ENCODE data around the gene ADAMTS2.

Gene ADAMTS2

DNA sequence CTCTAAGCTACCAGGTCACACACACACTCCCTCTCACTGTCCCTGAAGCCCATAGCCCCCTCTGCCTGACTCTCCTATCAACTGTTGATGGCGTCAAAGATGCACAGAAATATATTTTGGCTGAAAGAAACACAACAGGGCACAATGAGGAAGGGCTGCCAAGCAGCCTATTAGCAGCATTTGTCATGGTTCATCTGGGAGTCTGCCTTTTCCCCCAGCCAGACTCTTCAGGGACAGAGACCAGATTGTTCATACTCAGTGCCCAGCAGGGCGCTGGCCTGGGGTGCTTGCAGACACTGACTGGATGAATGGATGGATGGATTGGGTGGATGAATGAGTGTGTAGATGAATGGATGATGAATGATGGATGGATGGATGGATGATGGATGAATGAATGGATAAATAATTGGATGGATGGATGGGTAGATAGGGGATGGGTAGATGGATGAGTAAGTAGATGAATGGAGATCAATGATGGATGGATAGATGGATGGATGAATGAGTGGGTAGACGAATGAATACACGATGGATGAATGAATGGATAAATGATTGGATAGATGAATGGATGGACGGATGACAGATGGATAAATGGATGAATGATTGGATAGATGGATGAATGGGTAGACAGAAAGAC is 90.5 kb downstream of the ADAMTS2 start:
- DNase-seq (ENCODE audit: low read depth in 3 of 3) = no peak

DNA sequence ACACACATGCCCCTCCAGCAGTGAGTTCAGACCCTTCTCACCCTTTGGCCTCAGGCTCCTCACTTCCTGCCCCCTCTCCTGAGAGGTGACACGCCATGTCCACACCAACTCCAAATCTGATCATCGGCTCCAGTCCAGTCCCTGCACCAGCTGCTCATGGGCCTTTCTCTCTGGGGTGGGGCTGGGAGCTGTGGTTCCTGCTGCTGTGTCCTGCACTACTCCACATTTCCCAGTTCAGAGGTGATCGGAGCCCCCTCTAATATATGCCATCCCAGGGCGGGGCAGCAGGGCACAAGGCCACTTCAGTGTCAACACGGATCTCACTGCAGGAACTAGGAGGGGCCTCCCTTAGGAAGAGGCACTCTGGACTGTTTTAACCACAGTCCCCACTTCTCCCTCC is 91.5 kb downstream of the ADAMTS2 start:
- DNase-seq (ENCODE audit: low read depth in 3 of 3) = no peak

DNA sequence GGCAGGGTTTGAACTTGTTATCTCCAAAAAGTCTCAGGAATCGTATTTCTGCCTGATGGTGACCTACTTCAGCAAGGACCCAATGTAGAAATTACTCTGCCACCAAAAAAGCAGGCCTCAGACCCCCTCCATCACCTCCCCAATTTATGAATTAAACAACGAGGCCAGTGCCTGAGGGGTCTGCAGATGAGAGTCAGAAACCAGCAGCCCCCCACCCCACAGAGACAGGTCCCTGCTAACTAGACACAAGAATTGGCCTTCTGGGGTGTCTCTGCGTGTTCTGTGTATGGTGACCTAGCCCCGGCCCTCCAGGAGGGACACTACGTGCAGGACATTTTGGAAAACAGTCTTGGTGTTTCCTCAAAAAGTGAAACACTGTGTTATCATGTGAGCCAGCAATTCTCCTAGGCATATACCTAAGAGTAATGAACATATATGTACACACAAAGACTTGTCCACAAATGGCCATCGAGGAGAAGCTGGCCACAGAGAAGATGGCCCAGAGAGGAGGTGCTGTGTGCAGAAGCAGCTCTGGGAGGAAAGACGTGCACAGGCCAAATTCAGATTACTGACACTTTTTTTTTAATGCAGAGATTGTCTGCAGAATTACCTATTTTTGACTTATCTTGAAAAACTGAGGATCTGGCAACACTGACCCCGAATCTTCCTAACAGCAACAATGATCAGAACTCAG is 93.8 kb downstream of the ADAMTS2 start:
- DNase-seq (ENCODE audit: low read depth in 3 of 3) = no peak

DNA sequence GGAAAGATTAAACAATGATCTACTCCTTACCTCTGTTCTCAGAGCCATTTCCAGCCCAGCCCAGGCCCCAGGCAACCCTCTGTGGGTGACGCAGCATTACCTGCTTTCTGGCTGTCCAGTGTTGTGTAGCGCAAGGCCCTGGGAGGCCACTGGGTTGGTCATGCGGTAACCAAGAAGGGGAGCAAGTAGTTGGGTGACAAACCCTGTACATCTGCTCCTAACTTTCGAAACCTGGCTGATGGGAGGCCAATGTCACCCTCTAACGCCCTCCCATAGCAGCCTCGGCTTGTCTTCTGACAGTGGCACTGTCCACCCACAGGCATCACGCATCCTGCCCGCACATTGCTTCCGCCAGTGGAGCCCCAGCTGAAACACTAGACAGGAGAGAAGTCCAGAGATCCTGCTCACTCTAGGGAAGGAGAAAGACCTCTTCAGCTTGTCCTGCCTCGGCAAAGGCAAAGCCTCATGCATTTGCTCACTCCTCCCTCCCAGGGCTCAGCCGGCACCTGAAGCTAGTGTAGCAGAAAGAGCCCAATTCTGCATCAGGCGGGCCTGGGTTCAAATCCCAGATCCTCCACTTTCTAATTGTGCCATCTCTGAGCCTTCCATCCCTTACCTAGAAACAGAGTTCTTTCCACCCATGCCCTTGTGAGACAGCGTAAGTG is 94.6 kb downstream of the ADAMTS2 start:
- DNase-seq (ENCODE audit: low read depth in 3 of 3) = no peak

DNA sequence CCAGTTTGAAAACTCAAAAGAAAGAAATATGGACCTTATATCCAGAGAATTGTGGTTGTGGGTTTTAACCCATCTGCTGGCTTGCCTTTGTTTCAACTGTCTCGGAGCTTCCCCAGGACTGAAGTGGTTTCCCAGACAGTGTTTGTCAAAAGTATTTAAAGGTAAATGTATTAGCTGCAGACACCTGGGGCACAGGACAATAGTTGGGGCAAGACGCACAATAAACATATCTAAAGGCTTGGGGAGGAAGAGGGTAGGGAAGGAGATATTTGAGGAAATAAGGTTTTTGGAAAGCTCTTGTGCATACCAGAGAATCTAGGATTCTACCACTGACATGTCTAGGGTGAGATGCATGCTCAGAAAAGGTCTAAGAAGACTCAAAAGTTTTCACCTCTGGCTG is 99.0 kb downstream of the ADAMTS2 start:
- no peak for DNase-seq (ENCODE audit: low read depth in 3 of 3)

DNA sequence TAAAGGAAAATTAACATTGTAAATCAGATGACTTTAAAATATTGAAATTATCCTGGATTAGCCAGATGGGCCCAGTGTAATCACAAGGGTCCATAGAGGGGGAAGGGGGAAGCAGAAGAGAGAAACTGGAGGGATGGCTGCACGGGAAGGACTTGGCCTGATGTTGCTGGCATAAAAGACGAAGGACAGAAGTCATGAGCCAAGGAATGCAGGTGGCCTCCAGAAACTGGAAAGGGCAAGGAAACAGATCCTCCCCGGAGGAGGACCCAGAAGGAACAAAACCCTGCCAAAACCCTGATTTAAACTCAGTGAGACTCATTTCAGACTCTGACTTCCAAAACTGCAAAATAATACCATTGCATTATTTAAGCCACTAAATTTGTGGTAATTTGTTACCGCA is 100.2 kb downstream of the ADAMTS2 start:
- no peak for DNase-seq (ENCODE audit: low read depth in 3 of 3)

DNA sequence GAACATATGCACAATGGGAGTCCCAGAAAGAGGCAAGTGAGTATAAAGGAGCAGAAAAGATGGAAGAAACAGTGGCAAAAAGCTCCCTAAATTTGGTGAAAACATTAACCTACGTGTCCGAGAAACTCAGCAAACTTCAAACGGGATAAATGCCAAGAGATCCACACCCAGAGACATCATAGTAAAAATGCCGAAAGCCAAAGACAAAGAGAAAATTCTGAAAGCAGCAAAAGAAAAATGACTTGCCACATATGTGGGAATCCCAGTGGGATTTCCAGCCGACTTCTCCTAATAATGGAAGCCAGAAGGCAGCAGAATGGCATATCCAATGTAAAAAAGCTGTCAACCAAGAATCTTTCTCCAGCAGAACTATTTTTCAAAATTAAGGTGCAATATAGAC is 101.2 kb downstream of the ADAMTS2 start:
- DNase-seq (ENCODE audit: low read depth in 3 of 3) = no peak

DNA sequence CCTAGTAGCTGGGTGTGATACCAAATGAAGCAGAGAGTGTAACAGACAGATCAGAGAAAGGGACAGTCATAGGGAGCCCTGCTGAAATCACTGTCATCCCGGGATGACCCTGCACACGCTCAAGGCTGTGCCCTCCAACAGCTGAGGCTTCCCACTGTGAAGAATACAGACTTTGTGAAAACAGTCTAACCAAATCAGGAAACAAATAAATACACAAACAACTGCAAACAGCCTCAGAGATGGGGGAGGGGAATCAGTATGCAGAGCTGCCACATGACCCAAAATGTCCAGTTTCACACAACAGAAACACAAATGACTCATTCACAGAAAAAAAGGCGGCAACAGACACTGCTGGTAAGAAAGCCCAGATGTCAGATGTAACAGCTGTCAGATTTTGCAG is 101.9 kb downstream of the ADAMTS2 start:
- DNase-seq (ENCODE audit: low read depth in 3 of 3) = no peak

DNA sequence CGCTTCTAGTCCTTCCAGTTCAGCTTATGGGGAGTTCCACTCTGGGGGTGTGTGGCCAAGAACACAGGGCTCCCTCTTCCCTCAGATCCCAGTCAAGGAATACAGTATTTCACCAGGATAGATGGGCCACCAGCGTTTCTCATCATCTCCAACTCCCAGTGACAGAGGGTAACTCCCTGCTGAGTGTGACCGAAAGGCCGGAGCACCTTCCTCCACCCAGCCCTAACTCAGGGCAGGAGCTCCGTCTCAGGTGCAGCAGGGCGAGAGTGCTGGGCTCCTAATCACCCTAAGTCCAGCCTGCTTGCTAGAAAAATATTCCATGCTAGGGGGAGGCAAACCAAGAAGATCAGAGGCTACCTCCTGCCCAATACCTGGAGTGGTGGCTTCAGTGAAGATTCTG is 102.6 kb downstream of the ADAMTS2 start:
- no peak for DNase-seq (ENCODE audit: low read depth in 3 of 3)

DNA sequence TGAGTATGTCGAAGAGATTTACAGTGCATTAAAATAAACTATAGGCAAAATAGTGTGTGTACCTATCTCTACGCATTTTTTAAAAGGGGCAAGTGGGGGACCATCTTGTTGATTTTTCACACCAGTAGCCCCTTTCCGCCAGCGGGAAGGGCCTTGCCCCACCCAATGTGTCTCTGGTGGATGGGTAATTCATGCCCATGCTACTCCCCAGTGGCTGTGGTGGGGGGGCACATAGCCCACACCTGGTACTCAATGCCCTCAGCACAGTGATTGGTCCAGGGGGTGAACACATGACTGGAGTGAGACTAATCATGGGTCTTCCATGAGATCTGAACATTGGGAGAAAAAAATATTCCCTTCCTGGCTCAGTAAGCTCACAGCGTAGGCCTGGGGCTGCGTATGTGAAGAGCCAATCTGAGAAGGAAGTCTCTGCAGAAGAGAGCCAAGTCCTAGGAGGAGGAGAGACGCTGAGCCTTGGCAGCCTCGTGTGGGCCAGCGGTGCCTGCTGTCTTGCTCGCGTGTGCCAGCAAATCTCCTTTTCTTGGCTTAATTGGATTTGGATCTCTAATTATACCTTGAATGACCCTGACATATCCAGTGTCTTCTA is 103.4 kb downstream of the ADAMTS2 start:
- DNase-seq (ENCODE audit: low read depth in 3 of 3) = no peak

DNA sequence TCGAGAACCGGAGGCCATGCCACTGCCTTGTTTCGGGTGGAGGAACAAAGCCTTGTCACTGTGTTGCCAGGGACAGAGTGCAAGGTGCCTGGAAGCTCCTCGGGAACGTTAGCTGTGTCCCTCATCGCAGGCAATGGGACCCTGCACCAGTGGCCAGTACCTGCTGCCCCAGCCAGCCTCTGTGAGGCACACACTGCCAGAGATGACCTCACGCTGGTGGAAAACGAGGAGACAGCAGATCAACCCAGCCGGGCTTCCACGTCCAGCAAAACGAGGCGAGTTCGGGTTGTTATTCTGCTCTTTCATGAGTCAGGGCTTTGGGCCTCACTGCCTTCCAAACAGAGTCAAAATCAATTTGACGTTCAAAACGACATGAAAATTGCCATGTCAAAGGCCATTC is 104.1 kb downstream of the ADAMTS2 start:
- no peak for DNase-seq (ENCODE audit: low read depth in 3 of 3)

DNA sequence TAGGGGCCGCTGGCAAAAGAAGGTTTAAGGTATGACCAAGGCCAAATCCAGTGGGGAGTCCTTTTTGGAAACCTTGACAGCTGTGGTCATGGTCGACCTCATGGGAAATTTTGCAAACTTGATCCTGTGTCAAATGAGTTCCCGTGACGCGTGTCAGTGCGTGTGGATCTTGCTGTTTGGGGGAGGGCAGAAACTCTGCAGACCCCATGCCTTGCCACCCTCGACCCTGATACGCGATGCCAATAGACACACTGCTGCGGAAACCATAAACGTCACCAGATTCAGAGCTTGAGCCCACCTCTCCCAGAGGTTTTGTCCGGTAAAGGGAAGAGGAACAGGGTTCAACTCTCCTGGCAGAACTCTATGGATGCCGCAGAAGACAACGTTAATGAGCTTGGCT is 104.7 kb downstream of the ADAMTS2 start:
- no peak for DNase-seq (ENCODE audit: low read depth in 3 of 3)

DNA sequence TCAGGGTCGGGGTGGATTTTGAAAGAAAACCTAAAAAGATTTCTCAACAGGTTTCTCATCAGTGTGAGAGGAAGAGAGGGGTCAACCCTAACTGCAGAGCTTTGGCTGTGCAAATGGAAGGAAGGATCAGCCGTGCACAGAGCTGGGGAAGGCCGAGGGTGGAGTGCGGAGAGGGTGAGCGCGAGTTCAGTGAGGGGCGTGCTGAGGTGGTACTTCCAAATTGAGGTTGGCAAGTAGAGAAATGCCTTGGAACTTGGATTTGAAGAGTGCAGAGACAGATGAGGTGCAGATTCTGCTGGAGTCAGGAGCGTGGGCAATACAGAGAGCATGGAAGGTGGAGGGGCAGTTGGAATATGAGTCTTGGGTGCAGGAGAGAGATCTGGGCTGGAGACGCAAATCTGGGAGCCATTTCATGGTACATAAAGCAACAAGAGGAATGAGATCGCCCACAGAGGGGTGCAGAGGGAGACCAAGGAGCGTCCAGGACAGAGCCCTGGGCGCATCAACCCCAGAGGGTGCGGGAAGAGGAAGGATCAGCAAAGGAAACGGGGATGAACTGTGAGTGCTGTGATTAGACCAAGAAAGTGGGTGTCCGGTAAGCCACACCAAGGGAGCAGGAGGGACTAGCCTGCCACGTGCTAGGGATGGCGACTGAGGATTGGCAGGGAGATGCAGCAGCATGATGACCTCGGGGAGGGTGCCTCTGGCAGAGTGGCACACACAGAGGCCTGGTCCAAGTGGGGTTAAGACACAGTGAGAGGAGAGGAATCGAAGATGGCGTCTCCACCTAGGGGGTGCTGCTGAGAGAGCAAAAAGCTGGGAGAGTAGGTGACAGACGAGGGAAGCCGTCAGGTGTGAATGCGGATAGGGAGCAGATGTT is 105.8 kb downstream of the ADAMTS2 start:
- no peak for DNase-seq (ENCODE audit: low read depth in 3 of 3)

DNA sequence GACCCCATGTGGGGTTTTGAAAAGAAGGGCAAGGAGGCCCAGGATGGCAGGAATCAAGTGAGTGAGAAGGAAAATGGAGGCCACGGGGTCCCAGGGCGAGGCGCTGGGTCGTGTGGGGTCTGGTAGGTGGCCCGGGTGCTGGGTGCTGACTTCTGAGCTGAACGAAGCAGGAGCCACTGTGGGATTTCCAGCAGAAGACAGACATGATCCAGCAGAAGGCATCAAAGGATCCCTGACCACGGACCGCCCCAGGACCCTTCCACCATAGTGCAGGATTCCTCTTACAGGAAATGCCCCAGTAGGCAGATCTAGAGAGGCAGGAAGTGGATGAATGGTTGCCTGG is 106.7 kb downstream of the ADAMTS2 start:
- DNase-seq (ENCODE audit: low read depth in 3 of 3) = no peak

DNA sequence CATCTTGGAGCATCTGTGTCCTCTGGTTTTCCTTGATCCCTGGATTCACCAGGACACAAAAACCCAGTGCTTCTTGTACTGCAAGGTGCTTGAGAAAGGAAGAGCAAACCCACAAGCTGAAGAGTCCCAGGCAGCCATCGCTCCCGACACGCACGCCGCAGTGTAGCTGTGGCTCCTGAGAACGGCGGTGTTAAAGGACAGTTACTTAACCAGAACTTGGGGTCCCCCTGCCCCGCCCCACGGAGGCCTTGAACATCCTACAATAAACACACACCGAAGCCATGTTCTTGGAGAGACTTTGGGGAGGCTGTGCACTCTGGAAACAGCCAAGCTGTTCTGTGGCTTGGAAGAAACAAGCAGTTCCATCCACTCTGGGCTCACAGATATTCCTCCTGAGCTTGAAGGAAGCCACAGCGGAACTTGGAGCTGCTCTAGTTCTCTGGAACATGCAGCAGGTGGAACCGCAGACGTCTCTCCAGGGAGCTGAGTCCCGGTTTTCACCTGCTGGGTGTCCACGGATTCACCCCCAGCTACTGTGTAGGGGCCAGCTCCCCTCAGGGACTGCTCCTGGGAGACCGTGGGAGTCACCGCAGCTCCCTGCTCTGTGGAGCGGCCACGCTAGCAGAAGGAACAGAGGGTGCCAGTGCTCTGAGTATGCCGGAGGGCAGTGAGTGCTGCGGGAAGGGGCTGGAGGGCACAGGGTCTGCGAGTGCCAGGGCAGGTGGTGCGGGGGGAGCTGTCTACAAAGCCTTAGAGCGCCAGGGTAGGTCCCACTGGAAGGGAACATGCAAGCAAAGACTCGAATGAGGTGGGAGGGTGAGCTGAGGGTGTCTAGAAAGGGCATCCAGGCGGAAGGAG is 107.3 kb downstream of the ADAMTS2 start:
- DNase-seq (ENCODE audit: low read depth in 3 of 3) = no peak

DNA sequence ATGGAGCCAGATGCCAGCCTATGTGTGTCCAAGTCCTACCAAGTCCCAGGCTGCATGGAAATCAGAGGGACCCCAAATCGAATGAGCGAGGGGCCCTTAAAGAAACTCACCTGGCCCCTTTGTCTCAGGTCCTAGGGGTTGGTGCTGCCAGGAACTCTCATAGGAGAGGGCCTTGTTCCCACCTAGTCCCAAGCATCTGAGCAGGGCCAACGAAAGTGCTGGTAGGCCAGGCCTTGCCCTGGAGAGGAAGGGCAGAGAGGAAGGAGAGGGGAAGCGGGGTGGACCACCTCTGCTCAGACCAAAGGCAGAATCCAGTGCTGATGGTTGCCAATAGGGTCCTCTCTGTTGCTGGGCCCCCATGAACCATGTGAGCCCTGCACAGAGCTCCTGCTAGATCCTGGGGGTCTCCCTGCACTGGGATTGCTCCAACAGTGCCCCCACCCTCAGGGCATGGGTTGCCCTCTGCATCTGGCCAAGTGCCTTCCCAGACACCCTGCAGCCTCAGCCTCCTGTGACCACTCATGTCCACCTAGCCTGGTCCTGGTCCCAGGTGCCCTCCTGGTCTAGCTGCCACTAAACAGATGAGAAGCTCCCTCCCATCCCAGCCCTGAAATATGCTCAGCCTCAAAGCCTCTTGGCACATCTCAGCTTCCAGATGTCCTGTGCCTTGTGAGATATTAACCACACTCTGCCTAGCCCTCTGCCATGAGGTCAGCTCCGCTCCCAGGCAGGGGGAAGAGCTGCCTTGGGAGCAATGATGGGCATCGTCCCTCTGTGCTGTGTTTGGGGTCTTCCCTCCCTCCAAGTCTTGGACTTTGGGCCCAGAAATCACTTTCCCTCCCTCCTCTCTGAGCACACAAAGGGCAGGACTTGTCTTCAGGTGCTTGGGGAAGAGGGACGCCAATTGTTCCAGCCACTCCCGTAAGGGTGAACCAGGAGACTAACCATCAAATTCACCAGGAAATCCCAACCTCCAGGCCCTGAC is 109.6 kb downstream of the ADAMTS2 start:
- DNase-seq (ENCODE audit: low read depth in 3 of 3) = no peak

DNA sequence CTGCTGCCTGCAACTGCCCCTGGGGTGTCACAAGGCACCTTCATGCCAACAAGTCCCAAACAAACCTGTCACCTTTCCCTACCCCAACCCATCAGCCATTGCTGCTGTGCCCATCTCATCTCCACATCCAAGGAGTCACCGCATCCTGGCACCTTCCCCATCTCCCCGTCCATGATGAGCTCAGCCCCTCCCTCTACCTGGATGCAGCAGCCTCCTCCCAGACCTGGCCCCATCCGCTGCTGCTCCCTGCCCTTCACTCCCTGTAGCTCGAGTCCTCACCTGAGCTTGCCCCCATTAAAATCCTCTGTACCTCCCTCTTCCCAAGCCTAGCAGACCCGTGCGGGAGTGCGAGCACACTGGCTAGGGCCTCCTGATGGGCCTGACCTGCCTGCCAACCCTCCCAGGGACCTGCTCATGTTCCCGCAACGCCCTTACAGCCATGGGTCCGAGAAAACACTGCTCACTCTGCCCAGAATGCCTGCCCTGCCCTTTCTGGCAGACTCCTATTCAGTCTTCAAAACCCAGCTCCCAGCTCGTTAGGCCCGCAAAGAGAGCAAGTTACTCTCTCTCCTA is 110.6 kb downstream of the ADAMTS2 start:
- DNase-seq (ENCODE audit: low read depth in 3 of 3) = no peak

DNA sequence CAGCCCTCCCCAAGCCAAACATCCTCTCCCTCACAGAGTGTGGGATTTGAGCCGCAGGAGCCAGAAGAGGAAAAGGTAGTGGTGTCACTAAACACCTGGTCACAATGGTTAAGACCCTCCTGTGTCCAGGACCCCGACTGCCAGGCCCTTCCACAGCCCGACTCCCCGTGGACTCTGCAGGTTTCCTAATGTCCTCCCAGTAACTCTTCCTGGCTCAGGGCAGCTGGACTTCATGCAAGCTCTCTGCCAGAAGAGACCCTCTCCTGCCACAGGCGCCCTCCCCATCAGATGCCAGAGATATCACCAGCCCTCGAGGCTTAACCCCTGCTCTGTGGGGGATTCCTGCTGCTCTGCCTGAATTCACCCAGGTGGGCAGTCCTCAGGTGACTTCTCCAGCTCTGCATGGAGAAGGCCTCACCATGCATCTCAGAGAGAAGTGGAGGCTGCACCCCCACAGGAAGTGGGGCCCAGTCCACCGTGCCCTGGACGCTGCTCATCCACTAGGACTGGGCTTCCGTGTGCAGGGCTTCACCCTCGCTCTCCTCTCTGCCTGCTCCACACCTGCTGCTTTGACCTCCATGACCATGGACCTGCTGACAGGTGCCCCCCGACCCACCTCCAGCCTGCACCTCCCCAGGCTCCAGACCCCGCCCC is 111.2 kb downstream of the ADAMTS2 start:
- DNase-seq (ENCODE audit: low read depth in 3 of 3) = no peak

All from stimulated activated CD4-positive, alpha-beta T cell treated with anti-CD3 and anti-CD28 coated beads, TNF-alpha, amount 100 ng/mL, for 48 hours (primary cell).